Spleen (tissue), 13 donors: ENCODE data around the gene ADRA1B. TPM values are rescaled to one million over a fixed set of nuclear protein-coding genes. Genes with fewer than 3 reads are reported as not detected.

Source experiments
- DNase-seq: peaks from one replicate; pipeline ENCODE4 v3.0.0-alpha.2; 2020
- H3K27ac ChIP-seq, 8 donors: fragments of 200-600 bp; sonication (generic) in 7 of 8; 1 replicate in 4 of 8; 2 replicates in 4 of 8; pipeline versions ENCODE4 v1.5.0 to v1.8.0; 2016 to 2021; ENCODE audit warnings: inconsistent platforms in 4 of 8, mild to moderate bottlenecking in 4 of 8, moderate library complexity in 1 of 8
- H3K27me3 ChIP-seq, 7 donors: fragments of 200-600 bp; sonication (generic) in 6 of 7; replicated peaks in 1 of 7; 1 replicate in 4 of 7; 2 replicates in 3 of 7; pipeline versions ENCODE4 v1.5.0 to v1.8.0; 2016 to 2021; ENCODE audit warnings: inconsistent platforms in 3 of 7, mild to moderate bottlenecking in 1 of 7
- H3K36me3 ChIP-seq, 6 donors: fragments of 200-600 bp; sonication (generic) in 5 of 6; 1 replicate in 4 of 6; 2 replicates in 2 of 6; pipeline versions ENCODE4 v1.5.0 to v1.8.0; 2016 to 2021; ENCODE audit warnings: inconsistent platforms in 2 of 6
- H3K4me1 ChIP-seq, 6 donors: fragments of 200-600 bp; sonication (generic) in 5 of 6; 1 replicate in 3 of 6; 2 replicates in 3 of 6; pipeline versions ENCODE4 v1.5.0 to v1.8.0; 2016 to 2021; ENCODE audit warnings: inconsistent platforms in 3 of 6
- H3K4me3 ChIP-seq, 8 donors: fragments of 200-600 bp; sonication (generic) in 7 of 8; 1 replicate in 4 of 8; 2 replicates in 4 of 8; pipeline versions ENCODE4 v1.5.0 to v1.8.0; 2016 to 2021; ENCODE audit warnings: inconsistent platforms in 4 of 8, mild to moderate bottlenecking in 4 of 8, moderate library complexity in 2 of 8
- H3K9me3 ChIP-seq, 8 donors: fragments of 200-600 bp; sonication (generic) in 7 of 8; 1 replicate in 4 of 8; 2 replicates in 4 of 8; pipeline versions ENCODE4 v1.5.0 to v1.8.0; 2016 to 2021; ENCODE audit warnings: inconsistent platforms in 4 of 8
- CTCF ChIP-seq, 11 experiments: fragments of 200-600 bp in 7 of 11; fragments of 450-650 bp in 4 of 11; sonication (generic) in 4 of 11; IDR thresholded peaks in 8 of 11; conservative IDR thresholded peaks in 3 of 11; 1 replicate in 7 of 11; 2 replicates in 4 of 11; pipeline versions ENCODE4 v1.4.0 to v1.8.0; 2016 to 2021; ENCODE audit warnings: antibody characterized with exemption in 11 of 11, inconsistent platforms in 4 of 11, mild to moderate bottlenecking in 1 of 11
- POLR2A ChIP-seq, 3 donors: fragments of 450-650 bp; IDR thresholded peaks; one replicate each; pipeline ENCODE4 v1.5.1; 2017; ENCODE audit warnings: antibody characterized with exemption in 3 of 3, mild to moderate bottlenecking in 1 of 3
- POLR2AphosphoS5 ChIP-seq, 3 donors: sonication (generic); formaldehyde crosslinking; IDR thresholded peaks; one replicate each; pipeline ENCODE4 v1.5.1; 2017; ENCODE audit warnings: antibody characterized with exemption in 3 of 3
- WGBS, 5 donors: extraction: QIAGEN DNeasy Blood & Tissue Kit in 3 of 5; methylation state at CpG; one replicate each; pipeline versions ENCODE4 v1.1.5 to v1.1.7; 2013 to 2018; 5-methylcytosine and 5-hydroxymethylcytosine counted together
- intact Hi-C: fragments of 100-400 bp; cut with DNase I; formaldehyde crosslinking; loops from one replicate; pipeline ENCODE4 v1.15.0; 2023; ENCODE audit warnings: low total_unique reads
- long read RNA-seq, 2 donors: transcript quantifications; one replicate each; lab custom pipeline, GENCODE V29; 2026
- polyA plus RNA-seq, 3 donors: library from polyadenylated mRNA; stranded (reverse); fragments of 200-250 nt; gene quantifications; one replicate each; pipeline ENCODE4 v1.2.1, GENCODE V29; 2013
- total RNA-seq, 7 donors: library from RNA; depleted of rRNA in 3 of 7; stranded (reverse); fragments of >200 nt in 3 of 7; fragmentation: NEBNext Ultra II Directional in 4 of 7; extraction: Animal tissue kit (Norgen Biotek cat#: 25700) in 4 of 7; gene quantifications; one replicate each; pipeline versions ENCODE4 v1.1.0 to v1.2.1, GENCODE V29; 2016 to 2021
- donor health status: healthy with polysubstance abuse.
- donor health status: DM: no; HTN: no; CAD: no; lungs with moderate emphysema.
- donor health status: DM: no; HTN: no; CAD: no.
- donor health status: Bipolar disorder and iron deficiency.
- donor health status: healthy.
- donor health status: DM: no; HTN: no; CAD: no.
- donor health status: DM: yes; HTN: yes; CAD: no.

Gene ADRA1B
- total RNA-seq = 10 to 100 TPM in 5 of 7 donors, 1 to 10 TPM in 2; 6.9 to 39.6 (median 13.8) TPM
- 1 to 10 TPM in 2 of 3 donors, under 1 TPM in 1; 0.65 to 4.3 (median 1.3) TPM for polyA plus RNA-seq
- long read RNA-seq, donor 1, partial matches to known transcripts = 0 of 5 reads
- long read RNA-seq, donor 1, other reads (novel, unspliced or antisense) = 0 of 5 reads
- long read RNA-seq, donor 2, partial matches to known transcripts = 0 of 3 reads
- long read RNA-seq, donor 2, other reads (novel, unspliced or antisense) = 0 of 3 reads

DNA sequence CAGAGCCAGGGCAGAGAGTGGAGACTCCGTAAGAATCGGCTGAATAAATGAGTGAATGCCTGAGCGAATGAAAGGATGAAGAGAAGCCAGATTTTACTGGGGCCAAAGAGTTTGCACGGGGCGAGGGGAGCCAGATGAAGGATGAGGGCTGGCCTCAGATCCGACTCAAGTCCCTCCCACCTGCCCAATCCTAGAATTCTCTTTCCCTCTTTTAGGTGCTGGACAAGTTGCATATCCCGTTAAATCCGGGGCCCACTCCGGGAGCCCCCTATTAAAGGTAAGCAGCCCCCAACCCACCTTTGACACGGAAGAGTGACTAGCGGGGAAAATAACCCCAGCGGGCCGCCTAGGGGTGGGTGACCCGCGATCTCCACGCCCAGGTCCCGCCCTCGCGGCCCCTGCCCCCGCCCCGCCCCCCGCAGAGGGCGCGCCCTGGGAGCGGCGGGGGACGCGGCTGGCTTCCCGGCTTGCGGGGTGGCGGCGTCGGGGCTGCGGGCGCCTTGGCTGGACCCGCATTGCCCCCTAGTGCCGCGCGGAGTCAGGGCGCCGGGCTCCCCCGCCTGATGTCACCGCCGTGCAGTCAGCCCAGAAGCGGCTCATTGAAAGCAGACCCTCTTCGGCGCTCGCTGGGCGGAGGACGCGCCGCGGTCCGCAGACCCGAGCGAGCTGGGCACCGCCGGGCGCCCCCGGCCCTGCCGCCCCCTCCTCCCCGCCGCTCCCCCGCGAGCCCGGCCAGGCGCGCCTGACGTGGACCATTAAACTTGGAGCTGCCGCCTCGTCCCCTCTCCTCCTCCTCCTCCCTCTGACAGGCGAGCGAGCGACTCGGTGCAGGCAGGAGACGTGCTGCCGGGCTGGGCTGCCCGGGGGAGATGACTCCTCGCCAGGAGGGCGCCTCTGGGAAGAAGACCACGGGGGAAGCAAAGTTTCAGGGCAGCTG, at the start of gene ADRA1B:
TSS of gene ADRA1B (plus strand) at position 579 of the 937 bp plus-strand sequence. CDS start 424 bp downstream, outside the sequence.
- intact Hi-C loops = loop anchor here (10.0 kb wide), 1 partner anchor 471 kb away; no protein-coding TSS in a partner anchor
- Histone ChIP-seq H3K27ac (peak within 1 kb of the TSS in 7 of 8 donors; percentile 49 to 83 (median 79)), H3K4me3 (peak within 1 kb of the TSS; percentile 7 to 68 (median 30)), H3K4me1 (peaks cover 0 to 40% (median 13%) of the 10 kb centered on the region in 6 donors), H3K36me3 (no peaks in the 10 kb centered on the region), H3K9me3 (no peaks in the 10 kb centered on the region), H3K27me3 (peaks cover 0 to 61% (median 21%) of the 10 kb centered on the region in 7 donors)
- DNase-seq = peak; percentile 89
- WGBS, 5 donors = 2 to 6% (median 2%) methylated on average over 28 to 81 of the region's 81 CpGs
- peak in 9 of 11 experiments; percentile 23 to 72 (median 58) for TF ChIP-seq CTCF (IDR thresholded peaks at IDR 0.05 in 8 of 11, conservative IDR thresholded peaks at IDR 0.05 in 3 of 11)
- peak in 2 of 3 donors; percentile 79 to 81 for TF ChIP-seq POLR2AphosphoS5 (IDR thresholded peaks at IDR 0.05)
- no peak for TF ChIP-seq POLR2A (IDR thresholded peaks at IDR 0.05)

DNA sequence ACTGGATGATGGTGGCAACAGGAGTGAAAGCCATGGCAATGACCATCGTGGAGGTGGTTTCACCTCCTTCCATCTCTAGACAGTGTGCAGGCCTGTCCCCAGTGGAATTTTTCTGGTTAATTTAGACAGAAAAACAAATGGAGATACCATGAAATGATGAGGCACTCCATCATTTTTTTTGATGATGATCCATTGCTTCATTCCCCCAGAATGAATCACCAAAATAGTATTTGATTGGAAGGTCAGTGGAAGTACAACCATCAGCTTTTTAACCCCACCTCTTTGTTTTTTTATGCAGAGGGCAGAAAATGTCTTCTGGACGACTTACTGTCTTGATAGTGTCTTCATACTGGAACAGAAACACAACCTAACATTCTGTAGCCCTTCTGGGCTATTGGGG, 42.6 kb upstream of the ADRA1B start:
- WGBS, 5 donors = 62 to 88% (median 73%) methylated on average over 2 of the region's 2 CpGs
- intact Hi-C loops = no loop called here
- TF ChIP-seq POLR2AphosphoS5 (IDR thresholded peaks at IDR 0.05) (no peak), POLR2A (IDR thresholded peaks at IDR 0.05) (no peak), CTCF (IDR thresholded peaks at IDR 0.05 in 8 of 11, conservative IDR thresholded peaks at IDR 0.05 in 3 of 11) (no peak)
- peaks cover 0 to 3% (median 0%) of the 10 kb centered on the region in 6 donors for H3K4me1 ChIP-seq
- H3K9me3 ChIP-seq = no peaks in the 10 kb centered on the region
- no peaks in the 10 kb centered on the region for H3K36me3 ChIP-seq
- no peak for DNase-seq
- no peak overlapping the region for H3K4me3 ChIP-seq
- peaks cover 0 to 22% (median 0%) of the 10 kb centered on the region in 7 donors for H3K27me3 ChIP-seq
- H3K27ac ChIP-seq = no peak overlapping the region

DNA sequence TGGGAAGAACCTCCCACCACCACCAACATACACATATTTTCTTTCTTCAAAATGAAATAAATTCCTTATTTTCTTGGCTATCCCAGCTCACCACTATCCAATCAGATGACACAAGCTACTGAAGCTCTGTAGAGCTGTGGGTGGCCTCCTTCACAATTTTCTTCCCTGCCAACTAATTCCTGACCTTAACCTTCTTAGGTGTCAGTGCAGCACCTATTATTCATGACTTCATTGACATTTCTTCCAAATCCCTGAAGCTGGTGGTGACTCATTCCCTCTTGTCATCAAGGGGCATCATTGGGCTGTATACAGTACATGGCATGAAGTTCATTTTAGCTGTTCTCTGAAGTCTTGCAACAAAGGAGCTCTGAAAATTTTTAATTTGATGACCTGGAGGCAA, 42.0 kb upstream of the ADRA1B start:
- TF ChIP-seq POLR2A (IDR thresholded peaks at IDR 0.05) (no peak), POLR2AphosphoS5 (IDR thresholded peaks at IDR 0.05) (no peak), CTCF (IDR thresholded peaks at IDR 0.05 in 8 of 11, conservative IDR thresholded peaks at IDR 0.05 in 3 of 11) (no peak)
- Histone ChIP-seq H3K4me1 (peaks cover 0 to 7% (median under 1%) of the 10 kb centered on the region in 6 donors), H3K9me3 (no peaks in the 10 kb centered on the region), H3K27me3 (peaks cover 0 to 25% (median 0%) of the 10 kb centered on the region in 7 donors), H3K36me3 (no peaks in the 10 kb centered on the region), H3K27ac (no peak overlapping the region), H3K4me3 (no peak overlapping the region)
- no peak for DNase-seq
- intact Hi-C loops = no loop called here
